Astrocyte of the hippocampus (primary cell): ENCODE results near the gene RAD51B.

Experiments
- DNase-seq: peaks from one replicate; pipeline ENCODE4 v3.0.0; 2011; ENCODE audit warnings: low read depth, low spot score

Gene RAD51B

GRCh38 chr14:68322940-68323620 lies 503.5 kb downstream of the RAD51B start:
- no peak for DNase-seq

- no peak for DNase-seq
These were observed 505.8 kb downstream of the RAD51B start for GRCh38 chr14:68325267-68325807.

- no peak for DNase-seq
These were observed 507.7 kb downstream of the RAD51B start for GRCh38 chr14:68327231-68327630.

- DNase-seq, result no peak
These were observed 508.9 kb downstream of the RAD51B start for GRCh38 chr14:68328509-68328908.

GRCh38 chr14:68331426-68331825 lies 511.8 kb downstream of the RAD51B start:
- DNase-seq, result no peak

DNA sequence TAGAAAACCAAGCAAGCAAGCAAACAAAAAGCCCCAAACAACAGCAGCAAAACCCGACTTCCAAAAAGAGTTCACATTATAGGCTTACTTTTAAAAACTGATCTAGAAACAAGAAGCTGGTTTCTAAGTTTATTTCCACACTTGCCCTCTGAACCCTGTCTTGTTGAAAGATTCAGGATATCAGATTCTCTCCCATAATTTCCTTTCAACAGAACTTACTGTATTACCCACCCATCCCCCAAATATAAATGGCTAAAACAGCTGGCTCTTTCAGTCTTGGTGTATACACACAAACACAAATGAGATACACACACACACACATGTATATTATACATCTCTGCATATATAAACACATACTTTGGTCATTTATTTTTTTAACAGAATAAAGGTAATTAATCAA lies 512.4 kb downstream of the RAD51B start:
- DNase-seq, result no peak

- no peak for DNase-seq
These were observed 513.7 kb downstream of the RAD51B start for GRCh38 chr14:68333262-68333661.

- DNase-seq, result no peak
These were observed 515.7 kb downstream of the RAD51B start for GRCh38 chr14:68335312-68335711.

- DNase-seq, result no peak
These were observed 516.6 kb downstream of the RAD51B start for GRCh38 chr14:68336165-68336564.

- DNase-seq, result no peak
These were observed 517.7 kb downstream of the RAD51B start for GRCh38 chr14:68337279-68337678.

GRCh38 chr14:68340262-68340661 lies 520.7 kb downstream of the RAD51B start:
- no peak for DNase-seq

- DNase-seq, result no peak
These were observed 522.0 kb downstream of the RAD51B start for GRCh38 chr14:68341411-68342212.

GRCh38 chr14:68342216-68342763 lies 522.7 kb downstream of the RAD51B start:
- no peak for DNase-seq

- DNase-seq, result no peak
These were observed 524.0 kb downstream of the RAD51B start for GRCh38 chr14:68343534-68344118.

GRCh38 chr14:68345738-68346137 lies 526.2 kb downstream of the RAD51B start:
- no peak for DNase-seq

GRCh38 chr14:68346556-68347343 lies 527.2 kb downstream of the RAD51B start:
- DNase-seq, result no peak

DNA sequence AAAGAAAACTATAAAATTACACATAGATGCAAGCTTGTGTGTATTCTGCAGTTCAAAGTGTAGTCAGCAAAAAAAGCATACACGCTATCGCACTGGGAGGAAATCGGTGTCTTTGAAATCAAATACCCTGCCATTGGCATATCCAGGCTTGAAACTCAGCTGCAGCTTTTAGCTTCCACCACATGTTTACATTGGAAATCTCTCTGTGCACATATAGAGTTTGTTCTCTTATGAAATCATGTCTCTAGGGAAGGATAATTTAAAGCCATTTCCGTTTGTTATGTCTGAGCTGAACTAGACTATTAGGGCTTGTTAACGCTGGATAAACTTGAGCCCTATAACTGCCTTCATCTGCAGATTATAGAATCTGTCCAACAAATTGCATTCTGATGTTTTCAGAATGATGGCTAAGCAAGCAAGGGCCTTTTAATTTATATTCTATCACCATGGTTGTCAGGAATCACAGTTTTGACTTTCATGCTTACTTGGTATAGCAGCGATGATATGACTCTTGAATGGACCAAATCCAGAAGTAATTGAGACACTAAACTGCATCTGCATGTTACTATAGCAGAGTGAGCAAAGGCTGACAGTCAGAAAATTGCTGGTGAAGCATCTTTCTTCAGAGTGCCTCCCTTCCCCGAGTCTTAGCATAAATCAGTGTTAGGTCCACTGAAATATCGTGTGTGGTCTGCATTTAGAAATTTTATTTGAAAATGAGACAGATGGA lies 530.5 kb downstream of the RAD51B start:
- no peak for DNase-seq

- no peak for DNase-seq
These were observed 535.8 kb downstream of the RAD51B start for GRCh38 chr14:68355415-68355814.

GRCh38 chr14:68357777-68358176 lies 538.2 kb downstream of the RAD51B start:
- no peak for DNase-seq

- DNase-seq, result no peak
These were observed 538.9 kb downstream of the RAD51B start for GRCh38 chr14:68358500-68358899.
